Dermis microvascular lymphatic vessel endothelial cell (primary cell): ENCODE results near the gene POGLUT2. TPM values are rescaled to one million over a fixed set of nuclear protein-coding genes. Genes with fewer than 3 reads are reported as not detected.

Experiments
- DNase-seq, 2 donors: peaks; one replicate each; pipeline versions ENCODE4 v3.0.0 to v3.0.0-alpha.2; 2010; ENCODE audit warnings: low read depth in 2 of 2
- total RNA-seq: library from RNA; depleted of rRNA; stranded (reverse); fragments of >200 nt; gene quantifications from 2 replicates; pipeline ENCODE4 v1.2.1, GENCODE V29; 2014

POGLUT2 gene
- total RNA-seq, 1 donor from 2014 or later, result 14.5 TPM

DNA sequence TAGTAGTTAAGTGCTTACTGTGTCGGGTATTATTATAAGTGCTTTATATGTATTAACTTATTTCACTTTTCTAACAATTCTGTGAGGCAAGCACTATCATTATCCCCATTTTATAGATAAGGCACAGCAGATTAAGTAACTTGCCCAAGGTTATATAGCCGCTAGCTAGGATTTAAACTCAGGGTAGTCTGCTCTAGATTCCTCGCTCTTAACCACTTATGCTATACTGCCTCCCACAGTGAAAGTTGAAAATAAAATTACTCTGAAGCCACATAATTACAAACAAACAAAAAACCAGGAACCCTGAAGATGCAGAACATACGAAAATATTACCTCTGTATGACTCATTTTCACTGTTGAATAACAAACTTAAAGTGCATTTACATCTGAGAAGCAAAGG, 29.1 kb downstream of the POGLUT2 start:
- peak in 1 of 2 donors; percentile 8 for DNase-seq

- DNase-seq, result no peak
Measured at GRCh38 chr13:102768909-102769308, 29.9 kb downstream of the POGLUT2 start.

- DNase-seq, result no peak
Measured at GRCh38 chr13:102763741-102764140, 35.0 kb downstream of the POGLUT2 start.

GRCh38 chr13:102761071-102761470, 37.7 kb downstream of the POGLUT2 start:
- DNase-seq, result no peak

DNA sequence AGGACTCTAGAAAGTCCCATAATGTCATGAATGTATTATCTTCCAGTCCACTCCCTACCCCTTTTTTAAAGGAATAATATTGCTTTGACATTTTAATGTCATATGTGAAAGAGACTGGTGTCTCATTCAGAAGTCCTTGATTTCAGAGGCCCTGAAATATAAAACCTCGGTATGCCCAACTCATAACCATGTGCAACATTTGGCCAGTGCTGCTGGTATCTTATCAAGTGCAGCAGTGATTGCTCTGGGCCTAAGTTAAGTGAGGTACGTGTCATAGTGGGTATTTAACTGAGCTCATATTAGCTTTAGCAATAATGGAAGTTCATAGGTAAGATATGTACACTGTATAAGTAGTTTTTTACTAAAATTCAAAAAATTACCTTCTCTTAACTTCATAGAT, 39.9 kb downstream of the POGLUT2 start:
- DNase-seq, result no peak

- no peak for DNase-seq
Measured at GRCh38 chr13:102757006-102757405, 41.8 kb downstream of the POGLUT2 start.

DNA sequence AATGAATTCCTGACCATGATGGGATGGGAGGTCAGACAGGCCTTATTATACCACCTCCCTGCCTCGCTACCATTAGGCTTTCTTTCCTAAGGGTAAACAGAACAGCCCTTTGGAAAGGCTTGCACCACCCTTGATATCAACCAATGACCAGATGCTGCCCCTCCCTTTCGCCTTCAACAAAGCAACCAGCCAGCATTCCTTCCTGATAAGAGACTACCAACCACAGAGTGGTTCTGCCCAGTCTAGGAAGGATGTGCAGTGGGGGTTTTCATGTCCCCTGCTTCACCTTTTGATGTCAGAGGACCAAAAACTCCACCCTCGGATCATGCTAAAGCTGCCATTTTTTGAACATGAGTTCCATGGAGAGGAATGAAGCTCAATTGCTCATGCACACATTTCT, 46.9 kb downstream of the POGLUT2 start:
- DNase-seq, result no peak

- no peak for DNase-seq
Measured at GRCh38 chr13:102742506-102742905, 56.3 kb downstream of the POGLUT2 start.

DNA sequence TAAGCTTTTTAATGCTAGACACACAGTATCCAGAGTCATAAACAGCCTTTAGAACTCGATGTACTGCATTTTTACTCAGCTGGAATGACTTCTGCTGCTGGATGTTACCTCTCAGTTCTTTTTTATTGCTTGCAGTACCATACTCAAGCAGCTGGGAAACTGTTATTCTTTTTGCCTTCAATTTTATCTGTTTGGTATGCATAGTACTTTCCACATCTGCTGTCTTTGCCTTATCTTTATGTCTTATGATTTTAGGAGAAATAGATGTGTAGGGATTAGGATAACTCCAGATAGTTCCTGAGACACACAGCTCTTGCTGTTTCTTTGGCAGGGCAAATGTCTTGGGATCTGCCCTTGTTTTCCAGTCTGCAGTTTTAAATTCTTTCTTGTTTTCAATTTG, 56.7 kb downstream of the POGLUT2 start:
- DNase-seq, result no peak

Other genes with a start within 250 kb of the POGLUT2 start
- 36.8 and 39.5 TPM in 2 replicates for gene TPP2, start 202.0 kb downstream of the POGLUT2 start, total RNA-seq
- not detected in 2 replicates for gene METTL21C, start 103.9 kb downstream of the POGLUT2 start, total RNA-seq
- 23.2 and 29.6 TPM in 2 replicates for gene TEX30, start 25.2 kb downstream of the POGLUT2 start, total RNA-seq
- 13.6 and 19.2 TPM in 2 replicates for gene BIVM, start 143 bp upstream of the POGLUT2 start, total RNA-seq
- gene ERCC5, start 47.1 kb upstream of the POGLUT2 start, total RNA-seq, result 37.2 and 41.1 TPM in 2 replicates